ENCODE data around the gene UQCR11. TPM values are rescaled to one million over a fixed set of nuclear protein-coding genes. Genes with fewer than 3 reads are reported as not detected.

Gene UQCR11
- total and polyA plus RNA-seq, 2 of the 4 experiments (the other 2 are of a cell fraction) = 29.2 to 177 TPM

DNA sequence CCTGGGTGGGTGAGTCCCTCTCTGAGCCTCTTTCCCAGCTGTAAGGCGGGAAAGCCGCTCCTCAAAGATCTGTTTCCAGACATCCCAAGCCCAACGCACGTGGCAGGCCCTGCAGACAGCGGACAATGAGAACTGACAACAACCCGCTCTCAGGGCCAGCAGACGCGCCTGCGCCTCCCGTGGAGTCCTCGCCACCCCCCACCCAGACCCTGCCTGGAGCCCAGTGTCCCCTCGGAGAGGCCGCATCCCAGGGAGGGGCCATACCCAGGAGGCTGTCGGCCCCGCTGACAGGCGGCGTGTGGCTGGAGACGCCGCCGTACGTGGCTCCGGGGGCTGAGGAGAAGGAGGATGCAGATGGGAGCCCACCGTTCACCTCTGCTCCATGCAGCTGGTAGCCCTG lies 16.3 kb upstream of the UQCR11 start:
- Histone ChIP-seq H3K4me1 (ENCODE audit: control insufficient read depth, insufficient read depth, low read length) (no peaks in the 10 kb centered on the region), H2BK20ac (ENCODE audit: low read depth, low read length) (no peak overlapping the region), H3K18ac (ENCODE audit: low read depth, low read length) (no peak overlapping the region), H3K56ac (ENCODE audit: extremely low read depth, insufficient read depth, low read length) (no peak overlapping the region), H2BK15ac (ENCODE audit: low read depth, low read length) (no peak overlapping the region), H3K4me3 (ENCODE audit: insufficient read depth, low read depth, low read length) (no peak overlapping the region), H2BK120ac (ENCODE audit: low read depth, low read length) (no peak overlapping the region), H2AFZ (replicated peaks; ENCODE audit: low read length, poor library complexity) (no peak overlapping the region), H3K4me2 (ENCODE audit: low read depth, low read length) (no peak overlapping the region), H2BK5ac (ENCODE audit: low read depth, low read length, poor library complexity, severe bottlenecking) (no peak overlapping the region), H4K20me1 (ENCODE audit: insufficient read depth, low read length) (peaks cover 17% of the 10 kb centered on the region), H3K14ac (replicated peaks; ENCODE audit: low read depth, low read length) (no peak overlapping the region), H3K9ac (ENCODE audit: low read depth, low read length) (no peak overlapping the region), H3K36me3 (ENCODE audit: control insufficient read depth, insufficient read depth, low read length) (peaks cover 63% of the 10 kb centered on the region), H2AK9ac (replicated peaks; ENCODE audit: low read depth, low read length, poor library complexity) (no peak overlapping the region), H3K79me1 (ENCODE audit: low read depth in 1 of 2, low read length in 2 of 2) (peaks cover 4 to 21% of the 10 kb centered on the region in 2 experiments; a peak in 3 of 4 replicates), H4K5ac (ENCODE audit: low read depth, low read length) (no peak overlapping the region), H3K4ac (ENCODE audit: low read depth, low read length) (no peak overlapping the region), H3K27ac (ENCODE audit: insufficient read depth, low read length) (no peak overlapping the region), H4K8ac (ENCODE audit: low read depth in 2 of 2, low read length in 2 of 2) (no peak overlapping the region), H3K9me1 (ENCODE audit: insufficient read depth, low read length) (no peaks in the 10 kb centered on the region), H4K91ac (ENCODE audit: insufficient read depth, low read depth, low read length) (no peak overlapping the region), H3K23ac (ENCODE audit: low read depth, low read length) (no peak overlapping the region), H3K9me3 (ENCODE audit: control insufficient read depth, insufficient read depth, low read length) (no peaks in the 10 kb centered on the region), H2AK5ac (ENCODE audit: low read depth, low read length) (no peak overlapping the region), H3K27me3 (ENCODE audit: control insufficient read depth, insufficient read depth, low read length) (no peaks in the 10 kb centered on the region)
- no peak for DNase-seq
- no TSS peak for BruUV-seq (replicated peaks)
- in situ Hi-C loops (cut with MboI; ENCODE audit: low sequenced_read_pairs) = no loop called here
- ChIA-PET CTCF (no interaction called here), POLR2A (ENCODE audit: unreplicated experiment) (no interaction called here)
- dilution Hi-C loops (cut with HindIII; ENCODE audit: low sequenced_read_pairs, unreplicated experiment) = no loop called here
- no peak for ATAC-seq (ENCODE audit: low read depth)
- TF ChIP-seq CHD1 (IDR thresholded peaks at IDR 0.05; ENCODE audit: low read depth, low read length) (no peak), NFE2L2 (IDR thresholded peaks at IDR 0.05; ENCODE audit: low read depth, low read length) (no peak), SMC3 (IDR thresholded peaks at IDR 0.05; ENCODE audit: low read depth, low read length) (no peak), MAZ (IDR thresholded peaks at IDR 0.05; ENCODE audit: borderline replicate concordance, low read depth, low read length) (no peak), USF2 (IDR thresholded peaks at IDR 0.05; ENCODE audit: low read depth, low read length) (no peak), RCOR1 (IDR thresholded peaks at IDR 0.05; ENCODE audit: insufficient replicate concordance, low read length) (no peak), RFX5 (IDR thresholded peaks at IDR 0.05; ENCODE audit: low read depth, low read length) (no peak), ELK1 (IDR thresholded peaks at IDR 0.05; ENCODE audit: borderline replicate concordance, low read depth, low read length) (no peak), BHLHE40 (IDR thresholded peaks at IDR 0.05; ENCODE audit: low read depth, low read length) (no peak), MXI1 (IDR thresholded peaks at IDR 0.05; ENCODE audit: borderline replicate concordance, low read depth, low read length) (no peak), FOS (IDR thresholded peaks at IDR 0.05; ENCODE audit: low read depth, low read length) (no peak), MAFK (IDR thresholded peaks at IDR 0.05; ENCODE audit: low read depth, low read length) (no peak), POLR2A (IDR thresholded peaks at IDR 0.05; ENCODE audit: low read depth, low read length) (no peak), CEBPB (IDR thresholded peaks at IDR 0.05; ENCODE audit: low read depth, low read length) (no peak), RAD21 (IDR thresholded peaks at IDR 0.05; ENCODE audit: low read length) (no peak)
- TF ChIP-seq, protein P1, sequence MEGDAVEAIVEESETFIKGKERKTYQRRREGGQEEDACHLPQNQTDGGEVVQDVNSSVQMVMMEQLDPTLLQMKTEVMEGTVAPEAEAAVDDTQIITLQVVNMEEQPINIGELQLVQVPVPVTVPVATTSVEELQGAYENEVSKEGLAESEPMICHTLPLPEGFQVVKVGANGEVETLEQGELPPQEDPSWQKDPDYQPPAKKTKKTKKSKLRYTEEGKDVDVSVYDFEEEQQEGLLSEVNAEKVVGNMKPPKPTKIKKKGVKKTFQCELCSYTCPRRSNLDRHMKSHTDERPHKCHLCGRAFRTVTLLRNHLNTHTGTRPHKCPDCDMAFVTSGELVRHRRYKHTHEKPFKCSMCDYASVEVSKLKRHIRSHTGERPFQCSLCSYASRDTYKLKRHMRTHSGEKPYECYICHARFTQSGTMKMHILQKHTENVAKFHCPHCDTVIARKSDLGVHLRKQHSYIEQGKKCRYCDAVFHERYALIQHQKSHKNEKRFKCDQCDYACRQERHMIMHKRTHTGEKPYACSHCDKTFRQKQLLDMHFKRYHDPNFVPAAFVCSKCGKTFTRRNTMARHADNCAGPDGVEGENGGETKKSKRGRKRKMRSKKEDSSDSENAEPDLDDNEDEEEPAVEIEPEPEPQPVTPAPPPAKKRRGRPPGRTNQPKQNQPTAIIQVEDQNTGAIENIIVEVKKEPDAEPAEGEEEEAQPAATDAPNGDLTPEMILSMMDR (conservative IDR thresholded peaks at IDR 0.05; ENCODE audit: low read depth, low read length) = no peak
- intact Hi-C loops (cut with micrococcal nuclease) = no loop called here
- 100% methylated on average over 2 of the region's 23 CpGs; no CpG with 5 or more reads in 1 of the 2 experiments for WGBS, 2 experiments (ENCODE audit: extremely low coverage in 2 of 2, insufficient read length in 1 of 2)

Measured in IMR-90 (cell line).